ENCODE data around the gene RNU6-1. TPM values are rescaled to one million over a fixed set of nuclear protein-coding genes. Genes with fewer than 3 reads are reported as not detected.

Gene RNU6-1
- total and polyA plus RNA-seq, 10 donors: not detected

DNA sequence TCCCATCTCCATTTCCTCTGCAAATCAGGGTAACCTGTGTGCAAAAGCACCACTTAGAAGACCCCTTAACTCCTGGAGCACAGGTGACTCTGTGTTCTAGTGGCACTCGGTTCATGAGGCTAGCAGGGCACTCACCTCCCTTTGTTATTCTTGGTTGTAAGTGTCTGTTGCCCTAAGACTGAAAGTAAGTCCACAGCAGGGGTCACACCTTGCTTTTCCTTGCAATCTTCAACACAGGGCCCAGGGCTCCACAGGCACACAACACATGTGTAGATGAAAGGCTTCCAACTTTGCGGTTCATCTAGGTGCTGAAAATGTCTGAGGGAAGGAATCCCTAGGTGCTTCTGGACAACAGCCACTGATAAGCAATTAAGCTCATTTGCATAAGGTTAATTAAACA, 2.9 kb downstream of the RNU6-1 start:
- H3K36me3 ChIP-seq: no peaks in the 10 kb centered on the region
- peaks cover 4 to 52% (median 43%) of the 10 kb centered on the region in 7 donors for H3K27me3 ChIP-seq (replicated peaks in 1 of 7)
- no peak overlapping the region for H3K4me3 ChIP-seq
- peaks cover 29 to 92% (median 69%) of the 10 kb centered on the region in 6 donors for H3K4me1 ChIP-seq
- intact Hi-C loops (cut with DNase I; ENCODE audit: low total_unique reads): loop anchor here (2.0 to 5.0 kb wide), 2 partner anchors 315 to 380 kb away; partner anchors contain the start of gene C15orf61
- no peaks in the 10 kb centered on the region for H3K9me3 ChIP-seq
- peak; percentile 29 for DNase-seq
- 50 to 70% (median 60%) methylated on average over 2 of the region's 2 CpGs for WGBS, 5 donors
- TF ChIP-seq POLR2AphosphoS5 (IDR thresholded peaks at IDR 0.05): no peak
- TF ChIP-seq POLR2A (IDR thresholded peaks at IDR 0.05): no peak
- TF ChIP-seq, protein P1, sequence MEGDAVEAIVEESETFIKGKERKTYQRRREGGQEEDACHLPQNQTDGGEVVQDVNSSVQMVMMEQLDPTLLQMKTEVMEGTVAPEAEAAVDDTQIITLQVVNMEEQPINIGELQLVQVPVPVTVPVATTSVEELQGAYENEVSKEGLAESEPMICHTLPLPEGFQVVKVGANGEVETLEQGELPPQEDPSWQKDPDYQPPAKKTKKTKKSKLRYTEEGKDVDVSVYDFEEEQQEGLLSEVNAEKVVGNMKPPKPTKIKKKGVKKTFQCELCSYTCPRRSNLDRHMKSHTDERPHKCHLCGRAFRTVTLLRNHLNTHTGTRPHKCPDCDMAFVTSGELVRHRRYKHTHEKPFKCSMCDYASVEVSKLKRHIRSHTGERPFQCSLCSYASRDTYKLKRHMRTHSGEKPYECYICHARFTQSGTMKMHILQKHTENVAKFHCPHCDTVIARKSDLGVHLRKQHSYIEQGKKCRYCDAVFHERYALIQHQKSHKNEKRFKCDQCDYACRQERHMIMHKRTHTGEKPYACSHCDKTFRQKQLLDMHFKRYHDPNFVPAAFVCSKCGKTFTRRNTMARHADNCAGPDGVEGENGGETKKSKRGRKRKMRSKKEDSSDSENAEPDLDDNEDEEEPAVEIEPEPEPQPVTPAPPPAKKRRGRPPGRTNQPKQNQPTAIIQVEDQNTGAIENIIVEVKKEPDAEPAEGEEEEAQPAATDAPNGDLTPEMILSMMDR (IDR thresholded peaks at IDR 0.05 in 8 of 11, conservative IDR thresholded peaks at IDR 0.05 in 3 of 11): no peak
- H3K27ac ChIP-seq: no peak overlapping the region

GRCh38 chr15:67836477-67836876, 3.4 kb downstream of the RNU6-1 start:
- peak; percentile 80 for DNase-seq
- TF ChIP-seq, protein P1 (IDR thresholded peaks at IDR 0.05 in 8 of 11, conservative IDR thresholded peaks at IDR 0.05 in 3 of 11): peak; percentile 73 to 95 (median 87)
- TF ChIP-seq POLR2AphosphoS5 (IDR thresholded peaks at IDR 0.05): no peak
- TF ChIP-seq POLR2A (IDR thresholded peaks at IDR 0.05): no peak
- H3K9me3 ChIP-seq: no peaks in the 10 kb centered on the region
- intact Hi-C loops (cut with DNase I; ENCODE audit: low total_unique reads): loop anchor here (2.0 to 5.0 kb wide), 2 partner anchors 314 to 380 kb away; partner anchors contain the start of gene C15orf61
- no peaks in the 10 kb centered on the region for H3K36me3 ChIP-seq
- no peak overlapping the region for H3K27ac ChIP-seq
- WGBS, 5 donors: 13 to 39% (median 36%) methylated on average over 6 to 8 of the region's 8 CpGs
- H3K27me3 ChIP-seq (replicated peaks in 1 of 7): peaks cover 4 to 57% (median 48%) of the 10 kb centered on the region in 7 donors
- peaks cover 28 to 89% (median 66%) of the 10 kb centered on the region in 6 donors for H3K4me1 ChIP-seq
- H3K4me3 ChIP-seq: peak overlapping the region in 7 of 8 donors; percentile 24 to 68 (median 44)

- DNase-seq: no peak
Observed at GRCh38 chr15:67836134-67836455, 3.8 kb downstream of the RNU6-1 start.

More at GRCh38 chr15:67836134-67836455, 3.8 kb downstream of the RNU6-1 start:
- Histone ChIP-seq H3K4me1 (peaks cover 24 to 85% (median 62%) of the 10 kb centered on the region in 6 donors), H3K36me3 (no peaks in the 10 kb centered on the region), H3K27ac (no peak overlapping the region), H3K27me3 (replicated peaks in 1 of 7) (peaks cover 4 to 61% (median 51%) of the 10 kb centered on the region in 7 donors), H3K9me3 (no peaks in the 10 kb centered on the region), H3K4me3 (peak overlapping the region; percentile 24 to 68 (median 44))
- WGBS, 5 donors: 1 to 4% (median 2%) methylated on average over 13 to 16 of the region's 16 CpGs
- intact Hi-C loops (cut with DNase I; ENCODE audit: low total_unique reads): loop anchor here (2.0 to 5.0 kb wide), 2 partner anchors 314 to 379 kb away; partner anchors contain the start of gene C15orf61
- no peak for TF ChIP-seq POLR2A (IDR thresholded peaks at IDR 0.05)
- TF ChIP-seq, protein P1 (IDR thresholded peaks at IDR 0.05 in 8 of 11, conservative IDR thresholded peaks at IDR 0.05 in 3 of 11): no peak
- TF ChIP-seq POLR2AphosphoS5 (IDR thresholded peaks at IDR 0.05): no peak
